ENCODE data around the gene WNK1.

Gene WNK1

GRCh38 chr12:863285-863684 lies 110.9 kb downstream of the WNK1 start:
- DNase-seq (ENCODE audit: low spot score) = no peak

GRCh38 chr12:865614-866013 lies 113.2 kb downstream of the WNK1 start:
- no peak for DNase-seq (ENCODE audit: low spot score)

GRCh38 chr12:867905-868304 lies 115.5 kb downstream of the WNK1 start:
- DNase-seq (ENCODE audit: low spot score) = no peak

GRCh38 chr12:868722-869121 lies 116.3 kb downstream of the WNK1 start:
- no peak for DNase-seq (ENCODE audit: low spot score)

GRCh38 chr12:870378-870777 lies 118.0 kb downstream of the WNK1 start:
- no peak for DNase-seq (ENCODE audit: low spot score)

GRCh38 chr12:873954-874353 lies 121.6 kb downstream of the WNK1 start:
- DNase-seq (ENCODE audit: low spot score) = no peak

- DNase-seq (ENCODE audit: low spot score) = no peak
Measured at GRCh38 chr12:879641-880040, 127.3 kb downstream of the WNK1 start.

- DNase-seq (ENCODE audit: low spot score) = no peak
Measured at GRCh38 chr12:880656-881055, 128.3 kb downstream of the WNK1 start.

- DNase-seq (ENCODE audit: low spot score) = no peak
Measured at GRCh38 chr12:884746-885414, 132.5 kb downstream of the WNK1 start.

GRCh38 chr12:885701-886100 lies 133.3 kb downstream of the WNK1 start:
- DNase-seq (ENCODE audit: low spot score) = no peak

- no peak for DNase-seq (ENCODE audit: low spot score)
Measured at GRCh38 chr12:886206-886605, 133.8 kb downstream of the WNK1 start.

- no peak for DNase-seq (ENCODE audit: low spot score)
Measured at GRCh38 chr12:894226-894625, 141.8 kb downstream of the WNK1 start.

GRCh38 chr12:896031-896430 lies 143.7 kb downstream of the WNK1 start:
- no peak for DNase-seq (ENCODE audit: low spot score)

GRCh38 chr12:897386-897785 lies 145.0 kb downstream of the WNK1 start:
- no peak for DNase-seq (ENCODE audit: low spot score)

GRCh38 chr12:902581-902980 lies 150.2 kb downstream of the WNK1 start:
- no peak for DNase-seq (ENCODE audit: low spot score)

- no peak for DNase-seq (ENCODE audit: low spot score)
Measured at GRCh38 chr12:903055-903454, 150.7 kb downstream of the WNK1 start.

GRCh38 chr12:904010-904414 lies 151.6 kb downstream of the WNK1 start:
- DNase-seq (ENCODE audit: low spot score) = no peak

- DNase-seq (ENCODE audit: low spot score) = no peak
Measured at GRCh38 chr12:905261-906031, 153.1 kb downstream of the WNK1 start.

GRCh38 chr12:906062-906585 lies 153.7 kb downstream of the WNK1 start:
- no peak for DNase-seq (ENCODE audit: low spot score)

GRCh38 chr12:907413-908185 lies 155.2 kb downstream of the WNK1 start:
- DNase-seq (ENCODE audit: low spot score) = no peak

GRCh38 chr12:909861-910260 lies 157.5 kb downstream of the WNK1 start:
- no peak for DNase-seq (ENCODE audit: low spot score)

GRCh38 chr12:910416-910815 lies 158.0 kb downstream of the WNK1 start:
- no peak for DNase-seq (ENCODE audit: low spot score)

Data from putamen (tissue), 1 donor.